Measurements from ENCODE around the gene LIG1. TPM values are rescaled to one million over a fixed set of nuclear protein-coding genes. Genes with fewer than 3 reads are reported as not detected.

The LIG1 gene
- total RNA-seq = 23.6 and 30.5 TPM in 2 replicates

GRCh38 chr19:48169939-48170803 is at the start of gene LIG1, which contains the start of gene ZSWIM9:
Gene LIG1, minus strand, starts transcription at chr19:48170344. Its CDS starts 4,778 bp downstream, at chr19:48165566.
Gene ZSWIM9, plus strand, starts transcription at chr19:48170680. Its CDS starts 1,123 bp downstream, at chr19:48171803.

DNA sequence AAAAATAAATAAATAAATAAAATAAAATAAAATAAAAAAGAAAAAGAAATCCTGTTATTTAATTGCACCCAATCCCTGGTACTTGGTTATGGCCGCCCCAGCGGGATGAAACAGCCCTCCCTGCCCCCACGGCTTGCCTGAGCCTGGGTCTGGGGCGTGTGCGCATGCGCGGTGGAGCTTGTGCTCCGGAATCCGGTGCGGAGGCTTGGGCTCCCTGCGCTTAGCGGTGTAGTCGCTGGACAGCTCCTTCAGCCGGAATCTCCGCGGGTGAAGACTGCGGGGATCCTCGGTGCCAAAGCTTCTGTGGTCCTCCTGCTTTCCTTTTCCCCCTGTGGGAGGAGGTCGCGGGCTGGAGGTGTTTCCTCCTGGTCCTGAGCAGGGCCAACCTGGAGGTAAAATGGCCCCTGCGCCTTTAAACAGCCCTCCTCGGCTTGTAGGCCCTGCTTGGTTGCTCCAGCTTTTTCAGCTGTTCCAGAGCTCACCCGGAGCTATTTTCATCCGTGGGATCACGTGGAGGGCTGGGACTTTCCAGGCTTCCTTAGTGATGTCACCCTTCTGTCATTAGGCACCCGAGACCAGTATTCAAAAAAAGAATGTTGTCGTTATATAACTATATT is 59.7 kb downstream of the LIG1 start, which contains the start of gene PLA2G4C:
PLA2G4C (minus strand) TSS at position 468 of the 617 bp plus-strand sequence. CDS start 4,288 bp downstream, outside the sequence.

Other genes with a start within 250 kb of the LIG1 start
- gene BSPH1, start 178.2 kb downstream of the LIG1 start, total RNA-seq = not detected in 2 replicates
- gene ELSPBP1, start 175.7 kb downstream of the LIG1 start, total RNA-seq = not detected in 2 replicates
- not detected in 2 replicates for gene CABP5, start 126.3 kb downstream of the LIG1 start, total RNA-seq
- gene PLA2G4C, start 59.5 kb downstream of the LIG1 start, total RNA-seq = 15.9 and 33.7 TPM in 2 replicates
- gene ZSWIM9, start 336 bp upstream of the LIG1 start, total RNA-seq = 1.6 and 3.6 TPM in 2 replicates
- gene CARD8, start 85.6 kb upstream of the LIG1 start, total RNA-seq = 91.9 and 127 TPM in 2 replicates
- gene ZNF114, start 99.7 kb upstream of the LIG1 start, total RNA-seq = 0.65 and 2.9 TPM in 2 replicates
- 22.4 and 33.9 TPM in 2 replicates for gene EMP3, start 155.2 kb upstream of the LIG1 start, total RNA-seq
- 1.7 and 2.9 TPM in 2 replicates for gene TMEM143, start 193.6 kb upstream of the LIG1 start, total RNA-seq
- not detected in 2 replicates for gene SYNGR4, start 194.0 kb upstream of the LIG1 start, total RNA-seq
- gene KDELR1, start 221.2 kb upstream of the LIG1 start, total RNA-seq = 29.8 and 35.1 TPM in 2 replicates
- gene GRIN2D, start 223.3 kb upstream of the LIG1 start, total RNA-seq = 0.15 and 0.32 TPM in 2 replicates

All from epithelial cell of umbilical artery (primary cell).